Endodermal cell (in vitro differentiated cells): ENCODE results near the gene NHP2. TPM values are rescaled to one million over a fixed set of nuclear protein-coding genes. Genes with fewer than 3 reads are reported as not detected.
A peak's percentile ranks its signal among the peaks of the same experiment; 100 is the strongest.

Experiments
- DNase-seq: peaks from one replicate; pipeline ENCODE4 v3.0.0-alpha.2; 2017
- H3K27ac ChIP-seq: 2 replicates; pipeline ENCODE4 v1.5.1; 2013; ENCODE audit warnings: mild to moderate bottlenecking, low read depth, low read length, moderate library complexity
- H3K27me3 ChIP-seq: 2 replicates; pipeline ENCODE4 v1.6.1; 2013; ENCODE audit warnings: mild to moderate bottlenecking, low read length, moderate library complexity; ENCODE audit not compliant: insufficient read depth, control insufficient read depth, poor library complexity, severe bottlenecking
- H3K36me3 ChIP-seq: 2 replicates; pipeline ENCODE4 v1.7.0; 2013; ENCODE audit warnings: mild to moderate bottlenecking, low read length, moderate library complexity; ENCODE audit not compliant: control insufficient read depth, insufficient read depth
- H3K4me1 ChIP-seq: one replicate; pipeline ENCODE4 v1.7.0; 2013; ENCODE audit warnings: low read length; ENCODE audit not compliant: control insufficient read depth, insufficient read depth
- H3K4me3 ChIP-seq: 2 replicates; pipeline ENCODE4 v1.5.1; 2013; ENCODE audit warnings: mild to moderate bottlenecking, low read length, moderate library complexity
- H3K9ac ChIP-seq: 2 replicates; pipeline ENCODE4 v1.6.1; 2013; ENCODE audit warnings: mild to moderate bottlenecking, low read length, moderate library complexity; ENCODE audit not compliant: poor library complexity, severe bottlenecking; ENCODE audit errors: extremely low read depth
- H3K9me3 ChIP-seq: 2 replicates; pipeline ENCODE4 v1.6.1; 2013; ENCODE audit warnings: mild to moderate bottlenecking, low read length, moderate library complexity; ENCODE audit not compliant: control insufficient read depth
- H3K27ac Mint-ChIP-seq: 2 replicates; pipeline ENCODE4 v1.8.0; 2020; ENCODE audit warnings: mixed read lengths
- H3K27me3 Mint-ChIP-seq: 2 replicates; pipeline ENCODE4 v1.8.0; 2021; ENCODE audit warnings: mild to moderate bottlenecking, mixed read lengths; ENCODE audit not compliant: insufficient read depth
- H3K36me3 Mint-ChIP-seq: 2 replicates; pipeline ENCODE4 v1.8.0; 2020; ENCODE audit warnings: low read depth, mixed read lengths
- H3K4me1 Mint-ChIP-seq: 2 replicates; pipeline ENCODE4 v1.8.0; 2020; ENCODE audit warnings: mixed read lengths
- H3K4me3 Mint-ChIP-seq: 2 replicates; pipeline ENCODE4 v1.8.0; 2020; ENCODE audit warnings: mild to moderate bottlenecking, moderate library complexity, mixed read lengths
- H3K9me3 Mint-ChIP-seq: 2 replicates; pipeline ENCODE4 v1.8.0; 2020; ENCODE audit warnings: mild to moderate bottlenecking, mixed read lengths
- CTCF ChIP-seq: fragments of 200-600 bp; sonication (generic); conservative IDR thresholded peaks from 2 replicates; pipeline ENCODE4 v1.5.0; 2021; ENCODE audit warnings: antibody characterized with exemption, mild to moderate bottlenecking
- WGBS, 2 experiments: methylation state at CpG; one replicate each; pipeline versions ENCODE4 v1.1.5 to v1.1.7; 2013; ENCODE audit warnings: missing lambda C conversion rate in 2 of 2, mixed read lengths in 1 of 2; ENCODE audit not compliant: insufficient coverage in 1 of 2, insufficient read length in 1 of 2; 5-methylcytosine and 5-hydroxymethylcytosine counted together
- total RNA-seq, 2 donors: library from RNA; stranded (reverse); fragmentation: NEBNext Ultra II Directional in 1 of 2; extraction: Animal tissue kit (Norgen Biotek cat#: 25700) in 1 of 2; gene quantifications; 2 replicates in 1 of 2; 3 replicates in 1 of 2; pipeline ENCODE4 v1.2.1, GENCODE V29; 2021

NHP2 gene
- total RNA-seq, 2 donors from 2014 or later, result 174 to 176 TPM

GRCh38 chr5:178147406-178147805 lies 6.3 kb downstream of the NHP2 start:
- peaks cover 77% of the 10 kb centered on the region for H3K36me3 ChIP-seq
- WGBS, 2 experiments, result 86 to 88% methylated on average over 15 of the region's 15 CpGs
- no peak for TF ChIP-seq CTCF

GRCh38 chr5:178145965-178146820 lies 7.5 kb downstream of the NHP2 start:
- no peak overlapping the region for H3K4me3 Mint-ChIP-seq
- H3K4me1 Mint-ChIP-seq, result no peaks in the 10 kb centered on the region
- no peaks in the 10 kb centered on the region for H3K9me3 ChIP-seq
- H3K9me3 Mint-ChIP-seq, result no peaks in the 10 kb centered on the region
- no peaks in the 10 kb centered on the region for H3K4me1 ChIP-seq
- no peaks in the 10 kb centered on the region for H3K27me3 Mint-ChIP-seq
- H3K36me3 Mint-ChIP-seq, result peaks cover 82% of the 10 kb centered on the region
- H3K27me3 ChIP-seq, result no peaks in the 10 kb centered on the region
- H3K27ac ChIP-seq, result no peak overlapping the region
- peak; percentile 96 for DNase-seq
- 73 to 87% methylated on average over 7 to 14 of the region's 14 CpGs for WGBS, 2 experiments
- H3K27ac Mint-ChIP-seq, result peak overlapping the region; percentile 15
- H3K4me3 ChIP-seq, result no peak overlapping the region
- H3K9ac ChIP-seq, result no peak overlapping the region
- peak; percentile 94 for TF ChIP-seq CTCF
- peaks cover 80% of the 10 kb centered on the region for H3K36me3 ChIP-seq

More at GRCh38 chr5:178147406-178147805, 6.3 kb downstream of the NHP2 start:
- Histone ChIP-seq H3K27me3 (no peaks in the 10 kb centered on the region), H3K4me1 (no peaks in the 10 kb centered on the region), H3K27ac (no peak overlapping the region), H3K4me3 (no peak overlapping the region), H3K9ac (no peak overlapping the region), H3K9me3 (no peaks in the 10 kb centered on the region)
- Mint-ChIP-seq H3K9me3 (no peaks in the 10 kb centered on the region), H3K4me1 (peaks cover 4% of the 10 kb centered on the region), H3K4me3 (no peak overlapping the region), H3K27ac (no peak overlapping the region), H3K36me3 (peaks cover 83% of the 10 kb centered on the region), H3K27me3 (no peaks in the 10 kb centered on the region)
- DNase-seq, result no peak

- DNase-seq, result no peak
- H3K9me3 Mint-ChIP-seq, result no peaks in the 10 kb centered on the region
- H3K4me3 ChIP-seq, result no peak overlapping the region
- no peak overlapping the region for H3K27ac ChIP-seq
- no peaks in the 10 kb centered on the region for H3K27me3 Mint-ChIP-seq
- no peaks in the 10 kb centered on the region for H3K4me1 Mint-ChIP-seq
- H3K9me3 ChIP-seq, result no peaks in the 10 kb centered on the region
- H3K27ac Mint-ChIP-seq, result peak overlapping the region; percentile 48
- no peaks in the 10 kb centered on the region for H3K4me1 ChIP-seq
- H3K4me3 Mint-ChIP-seq, result no peak overlapping the region
- peaks cover 75% of the 10 kb centered on the region for H3K36me3 Mint-ChIP-seq
- WGBS, 2 experiments, result 92 to 100% methylated on average over 1 to 10 of the region's 10 CpGs
- H3K9ac ChIP-seq, result no peak overlapping the region
- H3K27me3 ChIP-seq, result no peaks in the 10 kb centered on the region
- peaks cover 57% of the 10 kb centered on the region for H3K36me3 ChIP-seq
- no peak for TF ChIP-seq CTCF
Observed at GRCh38 chr5:178143901-178144300, 9.8 kb downstream of the NHP2 start.
